Epidermal melanocyte (primary cell): ENCODE data around the gene GRIP1.

ENCODE experiments used
- DNase-seq: peaks from one replicate; pipeline ENCODE4 v3.0.0; 2011; ENCODE audit warnings: low spot score; ENCODE audit not compliant: insufficient read length

Gene GRIP1

GRCh38 chr12:66603981-66604479 is 74.8 kb downstream of the GRIP1 start:
- DNase-seq, result no peak

DNA sequence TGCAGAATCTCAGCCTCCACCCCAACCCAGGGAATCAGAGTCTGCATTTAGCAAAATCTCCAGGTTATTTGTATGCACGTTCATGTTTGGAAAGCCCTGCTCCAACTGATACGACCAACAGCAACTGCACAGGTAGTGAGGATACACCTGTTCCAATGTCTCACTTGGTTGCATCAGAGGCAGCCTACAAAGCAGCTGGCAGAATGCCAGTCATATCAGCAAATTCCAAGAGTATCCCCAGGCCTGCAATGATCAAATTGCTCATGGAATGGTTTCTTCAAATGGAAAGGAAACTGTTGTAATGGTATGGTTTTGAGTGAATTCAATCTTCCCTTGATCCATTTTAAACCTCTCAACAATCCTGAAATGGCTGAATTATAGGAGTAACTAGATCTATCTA is 75.4 kb downstream of the GRIP1 start:
- DNase-seq, result no peak

DNA sequence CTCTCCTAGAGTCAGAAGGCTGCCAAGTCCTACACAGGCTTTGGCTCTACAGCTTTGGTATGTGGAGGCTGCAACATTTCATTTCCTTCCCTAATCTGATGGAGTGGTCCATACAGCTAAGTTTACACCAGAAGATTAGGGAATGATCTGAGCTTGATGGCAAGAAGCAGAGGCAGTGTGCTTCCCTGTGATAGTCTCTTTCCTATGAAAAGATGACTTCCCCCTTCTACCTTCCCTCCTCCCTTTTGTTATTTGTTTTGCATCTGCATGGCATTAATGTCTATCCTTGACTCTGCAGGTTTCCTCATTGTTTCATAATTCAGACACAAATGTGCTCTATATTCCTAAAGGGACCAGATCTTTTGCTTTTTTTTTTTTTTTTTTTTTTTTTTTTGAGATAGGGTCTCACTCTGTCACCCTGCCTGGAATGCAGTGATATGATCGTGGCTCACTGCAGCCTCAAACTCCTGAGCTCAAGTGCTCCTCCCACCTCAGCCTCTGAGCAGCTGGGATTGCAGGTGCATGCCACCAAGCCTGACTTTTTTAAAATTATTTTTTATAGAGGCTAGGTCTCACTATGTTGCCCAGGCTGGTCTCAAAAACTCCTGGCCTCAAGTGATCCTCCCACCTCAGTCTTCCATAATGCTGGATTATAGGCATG is 76.3 kb downstream of the GRIP1 start:
- no peak for DNase-seq

GRCh38 chr12:66600903-66601302 is 78.0 kb downstream of the GRIP1 start:
- no peak for DNase-seq

- DNase-seq, result no peak
These were observed 79.1 kb downstream of the GRIP1 start for GRCh38 chr12:66599816-66600215.

- DNase-seq, result no peak
These were observed 80.3 kb downstream of the GRIP1 start for GRCh38 chr12:66598608-66599007.

- DNase-seq, result no peak
These were observed 80.8 kb downstream of the GRIP1 start for GRCh38 chr12:66598079-66598478.

- no peak for DNase-seq
These were observed 82.7 kb downstream of the GRIP1 start for GRCh38 chr12:66596199-66596598.

DNA sequence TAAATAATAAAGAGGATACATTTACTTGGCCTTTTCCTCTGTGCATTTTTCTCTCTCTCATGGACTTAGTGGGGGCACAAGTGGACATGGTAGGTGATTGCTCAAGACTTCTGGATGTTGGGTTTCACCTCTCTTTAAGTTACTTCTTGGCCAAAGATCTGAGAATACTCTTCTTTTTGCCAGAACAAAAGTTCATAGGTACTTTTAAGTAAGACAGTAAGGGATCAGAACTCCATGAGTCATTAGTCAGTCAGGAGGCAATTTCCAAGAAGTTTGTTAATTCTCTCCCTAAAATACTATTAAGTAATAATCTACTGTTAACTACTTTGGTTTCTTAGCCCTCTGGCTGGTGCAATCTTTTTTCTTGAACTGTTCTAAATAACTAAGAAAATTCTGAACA is 84.2 kb downstream of the GRIP1 start:
- DNase-seq, result no peak

DNA sequence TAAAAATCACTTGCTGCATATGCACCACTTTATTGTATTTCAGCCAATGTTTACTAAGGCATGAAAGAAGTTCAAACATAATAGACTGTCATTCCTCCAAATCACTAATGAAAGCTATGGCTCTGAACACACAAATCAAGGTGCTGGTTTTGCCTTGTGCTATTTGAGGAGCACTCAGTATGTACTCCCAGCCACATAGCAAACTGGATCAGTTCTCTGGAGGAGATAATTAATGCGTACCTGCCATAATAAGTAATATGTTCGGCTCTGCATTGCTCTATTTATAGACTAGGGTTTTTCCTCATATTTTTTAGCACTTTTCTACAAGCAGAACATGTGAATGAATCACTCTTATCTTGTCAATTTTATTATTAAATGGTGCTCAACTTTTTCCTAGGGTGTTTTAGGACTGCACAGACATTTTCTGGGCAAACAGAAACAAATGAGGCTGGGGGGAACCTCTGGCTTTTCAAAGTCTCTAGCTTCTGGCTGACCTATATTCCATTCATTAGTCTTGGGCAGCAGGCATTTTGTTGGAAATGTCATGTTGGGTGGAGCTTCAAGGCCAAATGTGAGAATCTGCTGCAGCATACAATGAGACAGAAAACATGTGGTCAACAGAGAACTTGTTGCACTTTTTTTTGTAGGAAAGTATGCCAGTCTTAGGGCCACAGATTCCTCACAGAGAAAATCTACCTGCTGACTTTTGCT is 88.4 kb downstream of the GRIP1 start:
- DNase-seq, result no peak

- DNase-seq, result no peak
These were observed 89.8 kb downstream of the GRIP1 start for GRCh38 chr12:66589095-66589494.

DNA sequence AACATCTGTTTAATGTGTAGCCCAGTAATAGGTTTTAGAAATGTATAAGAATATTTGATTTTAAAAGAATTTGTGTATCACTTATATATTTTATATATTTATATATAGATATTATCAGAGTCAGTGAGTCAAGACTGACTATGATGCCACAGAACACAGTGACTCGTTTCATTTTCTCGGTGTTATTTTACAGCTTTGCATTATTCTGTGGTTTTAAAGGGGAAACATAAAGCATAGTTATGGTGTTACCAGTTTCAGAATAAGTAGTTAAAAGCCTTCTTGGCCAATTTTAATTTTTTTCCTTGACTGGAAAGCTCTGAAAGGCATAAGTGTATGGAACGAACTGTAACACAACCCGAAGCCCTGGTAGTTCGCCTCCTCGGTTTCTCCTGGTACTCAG is 91.0 kb downstream of the GRIP1 start:
- no peak for DNase-seq

GRCh38 chr12:66584673-66585072 is 94.2 kb downstream of the GRIP1 start:
- DNase-seq, result no peak

DNA sequence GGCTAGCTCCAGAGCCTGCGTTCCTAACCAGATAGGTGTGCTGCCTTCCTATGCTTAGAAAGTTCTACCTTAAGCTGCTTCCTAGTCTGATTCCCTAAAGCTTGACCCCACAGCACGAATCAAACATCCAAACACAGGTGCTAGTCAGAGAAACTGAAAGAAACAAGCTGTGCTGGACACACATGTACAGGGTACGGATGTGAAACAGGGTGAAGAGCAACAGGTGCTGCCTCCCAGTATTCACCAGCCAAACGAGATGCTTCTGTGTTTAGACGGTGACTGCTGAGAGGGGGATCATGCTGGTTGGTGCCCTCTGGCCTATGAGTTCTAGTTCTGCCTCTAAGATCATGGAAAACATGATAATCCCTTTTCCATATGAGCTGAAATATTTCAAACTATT is 105.3 kb downstream of the GRIP1 start:
- DNase-seq, result no peak

DNA sequence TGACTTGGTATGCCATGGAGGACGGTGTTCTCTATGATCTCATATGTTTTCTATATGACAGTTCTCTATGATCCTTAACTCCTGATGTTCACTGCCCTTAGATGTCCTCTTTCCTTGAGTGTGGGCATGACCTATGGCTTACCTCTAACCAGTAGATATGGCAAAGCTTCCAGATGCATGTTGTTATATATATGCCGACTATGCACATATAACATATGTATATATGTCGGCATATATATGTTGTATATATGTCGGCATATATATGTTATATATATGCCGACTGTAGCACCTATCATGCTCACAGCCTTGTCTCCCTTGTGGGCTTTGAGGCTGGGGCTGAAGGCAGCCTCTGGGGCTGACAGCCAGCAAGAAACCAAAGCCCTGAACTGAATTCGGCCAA is 106.0 kb downstream of the GRIP1 start:
- no peak for DNase-seq

GRCh38 chr12:66571361-66571915 is 107.4 kb downstream of the GRIP1 start:
- DNase-seq, result no peak

- DNase-seq, result no peak
These were observed 115.7 kb downstream of the GRIP1 start for GRCh38 chr12:66563220-66563619.

DNA sequence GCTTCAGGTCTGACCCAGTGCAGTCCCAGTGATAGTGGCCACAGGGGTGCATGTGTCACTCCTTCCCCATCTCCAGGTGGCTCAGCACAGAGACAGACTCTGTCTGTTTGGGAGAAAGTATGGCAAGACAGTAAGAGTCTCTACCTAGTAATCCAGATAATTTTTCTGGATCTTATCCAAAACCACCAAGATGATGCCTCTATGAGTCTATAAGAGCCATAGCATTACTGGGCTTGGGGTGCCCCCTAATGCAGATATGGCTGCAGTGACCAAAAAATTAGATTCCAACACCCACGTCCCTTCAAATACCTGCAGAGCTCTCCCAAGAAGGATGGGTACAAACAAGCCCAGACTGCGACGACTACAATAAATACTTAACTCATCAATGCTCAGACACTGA is 123.8 kb downstream of the GRIP1 start:
- DNase-seq, result no peak

- no peak for DNase-seq
These were observed 126.2 kb downstream of the GRIP1 start for GRCh38 chr12:66552716-66553115.

- DNase-seq, result no peak
These were observed 128.2 kb downstream of the GRIP1 start for GRCh38 chr12:66550626-66551025.

DNA sequence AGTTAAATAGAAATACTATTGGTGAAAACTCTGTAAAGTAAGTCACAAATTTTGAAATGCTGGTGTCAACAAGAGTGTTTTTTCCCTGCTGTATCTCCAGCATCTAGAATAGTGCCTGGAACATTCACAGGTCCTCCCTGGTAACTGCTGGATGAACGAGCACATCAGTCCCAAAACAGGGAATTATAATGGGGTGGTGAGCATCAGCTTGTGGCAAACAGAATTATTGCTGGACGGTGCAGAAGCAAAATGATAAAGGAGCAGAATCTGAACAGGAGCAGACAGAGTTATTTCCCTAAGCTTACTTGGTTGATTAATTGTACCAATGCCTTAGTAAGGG is 129.9 kb downstream of the GRIP1 start:
- DNase-seq, result no peak

DNA sequence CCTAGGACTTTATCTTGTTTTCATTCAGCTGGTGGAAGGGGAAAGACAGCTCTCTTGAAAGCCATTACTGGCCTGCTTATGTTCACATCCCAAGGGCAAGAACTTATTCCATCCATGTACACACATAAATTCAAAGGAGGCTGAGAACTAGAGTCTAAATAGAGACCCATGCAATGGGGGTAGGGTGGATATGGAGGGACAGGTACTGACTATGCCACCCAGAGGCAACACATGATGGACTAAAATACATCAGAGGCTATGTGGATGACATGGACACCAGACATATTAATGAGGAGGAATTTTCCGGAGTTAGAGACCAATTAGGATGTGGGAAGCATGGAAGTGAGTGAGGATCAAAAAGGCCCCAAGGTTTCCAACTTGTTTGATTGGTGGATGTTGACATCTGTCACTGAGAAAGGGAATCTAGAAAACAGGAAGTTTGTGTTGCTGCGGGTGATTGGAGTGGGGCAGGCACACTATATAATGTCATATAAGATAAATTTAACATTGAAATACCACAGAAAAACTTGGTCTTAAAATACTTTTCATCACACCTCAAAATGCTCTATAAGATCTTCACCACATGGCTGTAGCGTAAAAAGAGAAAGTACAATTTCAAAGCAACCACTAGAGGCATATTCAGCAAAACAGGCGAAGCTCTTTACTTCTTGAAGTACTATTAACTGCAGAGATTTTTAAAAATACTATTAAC is 130.4 kb downstream of the GRIP1 start:
- no peak for DNase-seq
